Measurements from ENCODE around the gene LRRC46.

Gene LRRC46

GRCh38 chr17:47884905-47885730, 53.6 kb downstream of the LRRC46 start:
- Histone ChIP-seq H3K27me3 (ENCODE audit: control insufficient read depth, insufficient read depth, low read length) (no peaks in the 10 kb centered on the region), H3K27ac (ENCODE audit: low read length) (no peak overlapping the region), H3K36me3 (ENCODE audit: control insufficient read depth, low read depth, low read length) (no peaks in the 10 kb centered on the region), H3K9me3 (ENCODE audit: control insufficient read depth, low read depth, low read length) (no peaks in the 10 kb centered on the region), H3K4me1 (ENCODE audit: control insufficient read depth, low read depth, low read length) (peaks cover 8% of the 10 kb centered on the region), H3K9ac (ENCODE audit: low read length) (no peak overlapping the region), H3K4me3 (ENCODE audit: low read length) (no peak overlapping the region)
